ENCODE data around the gene VWA2.

Gene VWA2

DNA sequence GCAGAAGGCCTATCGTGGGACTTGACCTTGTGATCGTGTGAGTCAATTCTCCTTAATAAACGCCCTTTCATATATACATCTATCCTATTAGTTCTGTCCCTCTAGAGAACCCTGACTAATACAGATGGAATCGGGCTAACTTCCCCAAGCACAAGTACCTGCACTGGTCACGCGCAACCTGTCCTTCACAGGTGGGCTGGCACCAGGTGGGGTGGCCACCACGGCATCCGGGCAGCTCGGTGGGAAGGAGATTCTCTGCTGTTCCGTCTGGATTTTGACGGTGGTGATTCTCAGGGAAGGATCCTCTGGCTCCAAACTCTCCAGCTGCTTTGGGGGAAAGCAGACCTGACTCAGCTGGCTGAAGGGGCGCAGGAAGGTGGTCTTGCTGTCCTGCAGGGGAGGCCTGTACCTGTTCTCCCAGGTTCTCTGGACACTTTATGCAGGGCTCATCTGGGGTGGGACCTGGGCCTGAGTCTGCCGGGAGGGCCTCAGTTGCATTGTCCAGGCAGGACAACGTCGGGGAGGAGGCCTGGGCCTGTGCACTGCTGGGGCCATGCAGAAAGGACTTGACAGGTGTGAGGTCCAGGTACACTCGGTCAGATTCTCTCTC, 61.1 kb downstream of the VWA2 start:
- DNase-seq (ENCODE audit: low read depth): no peak

DNA sequence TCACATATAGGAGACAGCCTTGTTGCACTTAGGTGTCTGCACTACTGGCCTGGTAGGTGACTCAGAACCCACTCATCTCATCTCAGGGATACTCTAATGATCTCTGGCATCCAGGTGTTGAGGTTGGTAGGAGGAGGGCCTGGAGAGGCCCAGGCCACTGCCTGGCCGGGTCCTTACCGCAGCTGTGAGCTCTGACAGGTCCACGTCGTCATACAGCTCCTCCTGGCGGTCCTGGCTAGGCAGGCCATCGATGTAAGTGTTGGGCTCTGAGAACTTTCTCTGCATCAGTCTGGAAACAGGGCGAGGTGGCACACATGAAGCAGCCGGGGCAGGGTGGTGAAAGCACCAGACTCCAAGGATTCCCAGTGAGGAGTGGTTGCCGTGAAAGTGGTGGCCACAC, 62.1 kb downstream of the VWA2 start:
- no peak for DNase-seq (ENCODE audit: low read depth)

DNA sequence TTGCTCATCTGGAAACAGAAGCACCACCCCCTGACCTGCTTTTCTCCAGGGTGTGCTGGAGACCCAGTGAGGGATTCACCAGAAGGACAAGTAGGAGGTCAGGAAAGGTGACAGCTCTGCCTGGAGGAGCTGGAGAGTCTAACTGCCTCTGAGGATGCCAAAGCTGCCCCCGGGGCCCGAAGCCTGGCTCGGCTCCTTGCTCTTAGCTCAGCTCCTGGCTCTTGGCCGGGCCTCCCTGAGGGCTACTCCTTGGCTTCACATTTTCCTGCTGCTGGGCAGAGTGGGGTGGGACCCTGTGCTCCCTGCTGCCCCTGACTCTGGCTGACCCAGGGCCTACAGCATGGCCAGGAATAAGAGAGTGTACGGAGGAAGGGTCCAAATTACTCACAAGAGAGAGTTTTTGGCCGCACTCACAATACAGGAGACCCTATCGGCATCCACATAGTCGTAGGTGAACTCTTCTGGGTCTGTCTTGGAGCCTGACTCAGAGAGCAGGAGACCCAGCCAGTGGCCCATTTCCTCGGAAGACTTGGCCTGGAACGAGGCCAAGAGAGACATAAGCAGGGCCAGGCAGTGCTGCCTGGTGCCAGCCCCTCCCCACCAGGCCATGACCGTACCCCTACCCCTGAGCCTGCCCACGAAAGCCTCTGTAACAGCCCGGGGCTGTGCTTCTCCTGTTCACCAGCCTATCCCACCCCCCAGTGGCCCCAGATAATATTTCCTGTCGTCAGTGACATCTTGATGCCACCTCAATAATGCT, 63.1 kb downstream of the VWA2 start:
- no peak for DNase-seq (ENCODE audit: low read depth)

DNA sequence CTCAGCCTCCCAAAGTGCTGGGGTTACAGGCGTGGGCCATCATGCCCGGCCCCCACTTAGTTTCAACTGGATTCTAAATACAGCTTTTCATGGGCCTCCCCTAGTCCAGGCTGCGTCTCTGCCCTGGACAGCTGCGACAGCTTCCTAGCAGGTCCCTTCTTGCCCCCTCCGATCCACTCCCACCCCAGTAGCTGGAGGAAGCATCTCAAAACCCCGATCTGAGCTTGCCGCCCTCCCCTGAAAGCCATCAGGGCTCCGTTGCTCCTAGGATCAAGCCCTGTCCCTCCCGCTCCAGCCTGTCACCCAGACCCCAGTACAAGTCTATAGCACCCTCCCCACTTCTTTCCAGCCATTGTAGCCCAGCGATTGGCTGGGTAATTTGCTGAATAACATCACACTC, 64.5 kb downstream of the VWA2 start:
- DNase-seq (ENCODE audit: low read depth): no peak

DNA sequence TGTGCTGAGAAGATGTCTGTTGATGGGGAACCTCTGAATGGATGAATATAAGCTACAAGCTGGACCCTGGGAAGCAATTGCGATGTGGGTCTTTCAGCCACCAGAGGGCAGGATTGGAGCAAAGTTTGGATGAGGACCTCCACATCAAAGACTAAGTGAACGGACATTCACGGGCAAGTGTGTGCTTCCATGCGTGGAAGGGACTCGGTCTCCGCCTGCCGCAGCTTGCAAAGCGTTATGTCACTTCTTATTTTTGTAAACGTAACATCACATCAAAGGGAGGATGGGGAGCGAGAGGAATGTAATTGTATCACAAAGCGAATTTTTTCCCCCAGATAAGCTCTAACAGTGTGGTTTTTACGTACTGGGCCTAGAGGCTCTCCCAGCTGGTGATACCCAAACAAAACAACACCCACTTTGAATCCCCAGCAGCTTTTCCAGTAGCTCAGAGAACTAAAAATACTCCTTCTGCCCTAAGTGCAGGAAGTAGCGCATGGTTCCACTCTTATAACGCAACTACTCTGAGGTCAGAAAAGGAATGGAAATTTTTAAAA, 65.0 kb downstream of the VWA2 start:
- peak; percentile 55 for DNase-seq (ENCODE audit: low read depth)

DNA sequence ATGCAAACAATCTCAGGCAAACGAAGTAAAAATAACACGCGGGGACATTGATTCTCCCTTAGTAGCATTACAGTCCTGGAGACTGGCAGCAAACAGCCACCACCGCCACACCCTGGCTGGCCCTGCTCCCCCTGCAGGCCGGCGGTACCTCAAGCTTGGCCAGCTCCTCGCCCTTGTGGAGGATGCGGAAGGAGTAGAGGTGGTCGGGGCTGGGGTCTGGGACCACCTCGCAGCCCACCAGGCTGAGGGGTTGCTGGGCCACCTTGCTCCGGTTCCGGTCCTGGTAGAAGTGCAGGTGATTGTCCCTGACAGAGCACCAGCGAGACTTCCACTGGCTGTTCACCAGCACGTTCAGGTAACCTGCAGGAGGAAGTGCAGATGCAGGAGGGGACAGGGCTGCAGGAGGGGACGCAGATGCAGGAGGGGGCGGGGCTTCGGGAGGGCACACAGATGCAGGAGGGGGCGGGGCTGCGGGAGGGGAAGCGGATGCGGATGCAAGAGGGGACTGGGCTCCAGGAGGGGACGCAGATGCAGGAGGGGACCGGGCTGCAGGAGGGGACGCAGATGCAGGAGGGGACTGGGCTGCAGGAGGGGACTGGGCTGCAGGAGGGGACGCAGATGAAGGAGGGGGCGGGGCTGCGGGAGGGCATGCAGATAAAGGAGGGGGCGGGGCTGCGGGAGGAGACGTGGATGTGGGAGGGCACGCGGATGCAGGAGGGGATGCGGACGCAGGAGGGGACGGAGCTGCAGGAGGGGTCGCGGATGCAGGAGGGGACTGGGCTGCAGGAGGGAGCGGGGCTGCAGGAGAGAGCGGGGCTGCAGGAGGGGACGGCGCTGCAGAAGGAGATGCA, 65.7 kb downstream of the VWA2 start:
- peak; percentile 29 for DNase-seq (ENCODE audit: low read depth)

DNA sequence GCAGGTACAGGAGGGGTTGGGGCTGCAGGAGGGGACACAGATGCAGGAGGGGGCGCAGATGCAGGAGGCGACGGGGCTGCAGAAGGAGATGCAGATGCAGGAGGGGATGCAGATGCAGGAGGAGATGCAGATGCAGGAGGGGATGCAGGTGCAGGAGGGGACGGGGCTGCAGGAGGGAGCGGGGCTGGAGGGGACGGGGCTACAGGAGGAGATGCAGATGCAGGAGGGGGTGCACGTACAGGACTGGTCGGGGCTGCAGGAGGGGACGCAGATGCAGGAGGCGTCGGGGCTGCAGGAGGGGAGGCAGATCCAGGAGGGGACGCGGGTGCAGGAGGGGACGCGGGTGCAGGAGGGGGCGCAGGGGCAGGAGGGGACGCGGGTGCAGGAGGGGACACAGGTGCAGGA, 66.5 kb downstream of the VWA2 start:
- no peak for DNase-seq (ENCODE audit: low read depth)

DNA sequence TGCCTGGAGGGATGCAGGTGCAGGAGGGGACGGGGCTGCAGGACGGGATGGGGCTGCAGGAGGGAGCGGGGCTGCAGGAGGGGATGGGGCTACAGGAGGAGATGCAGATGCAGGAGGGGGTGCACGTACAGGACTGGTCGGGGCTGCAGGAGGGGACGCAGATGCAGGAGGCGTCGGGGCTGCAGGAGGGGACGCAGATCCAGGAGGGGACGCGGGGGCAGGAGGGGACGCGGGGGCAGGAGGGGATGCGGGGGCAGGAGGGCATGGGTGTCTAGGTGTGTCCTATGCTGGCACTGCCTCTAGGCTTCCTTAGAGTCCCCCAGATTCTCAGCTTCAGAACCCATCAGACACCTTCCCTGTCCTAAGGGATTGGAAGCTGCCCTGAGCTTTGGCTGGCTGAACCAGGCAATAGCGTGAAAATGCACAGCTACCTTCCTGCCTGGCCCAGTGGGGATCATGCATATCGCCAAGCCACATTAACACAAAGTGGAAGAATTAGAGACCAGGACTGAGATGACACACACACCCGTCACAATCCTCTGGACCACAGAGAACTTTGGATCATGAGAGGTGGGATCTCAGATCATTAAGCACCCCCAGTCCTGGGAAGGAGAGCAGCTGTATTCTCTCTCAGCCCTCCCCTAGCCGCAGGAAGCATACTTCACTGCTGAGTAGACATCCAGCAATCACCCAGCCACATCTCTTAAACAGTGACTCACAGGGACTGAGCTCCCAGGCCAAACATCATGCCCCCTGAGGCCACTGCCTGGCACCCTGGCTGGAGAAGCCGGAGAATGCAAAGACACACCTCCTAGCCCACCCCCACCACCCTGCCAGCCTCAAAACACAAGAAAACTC, 67.3 kb downstream of the VWA2 start:
- DNase-seq (ENCODE audit: low read depth): no peak

DNA sequence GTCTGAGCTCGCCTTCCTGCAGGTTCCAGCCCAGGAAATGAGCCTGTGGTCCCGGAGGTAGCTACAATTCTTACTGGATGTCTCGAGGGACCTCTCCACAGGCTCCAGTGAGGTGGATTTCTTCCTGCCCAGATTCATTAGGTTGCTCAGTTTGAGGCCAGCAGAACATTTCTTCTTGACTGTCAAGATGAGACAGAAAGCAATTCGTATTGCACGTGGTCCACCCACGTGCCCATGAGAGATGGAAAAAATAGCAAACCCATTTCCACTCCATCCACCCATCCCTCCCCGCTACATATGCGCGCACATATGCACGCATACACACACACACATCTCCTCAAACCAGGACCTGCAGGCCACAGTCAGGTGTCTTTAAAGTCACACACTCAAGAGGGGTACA, 68.7 kb downstream of the VWA2 start:
- no peak for DNase-seq (ENCODE audit: low read depth)

DNA sequence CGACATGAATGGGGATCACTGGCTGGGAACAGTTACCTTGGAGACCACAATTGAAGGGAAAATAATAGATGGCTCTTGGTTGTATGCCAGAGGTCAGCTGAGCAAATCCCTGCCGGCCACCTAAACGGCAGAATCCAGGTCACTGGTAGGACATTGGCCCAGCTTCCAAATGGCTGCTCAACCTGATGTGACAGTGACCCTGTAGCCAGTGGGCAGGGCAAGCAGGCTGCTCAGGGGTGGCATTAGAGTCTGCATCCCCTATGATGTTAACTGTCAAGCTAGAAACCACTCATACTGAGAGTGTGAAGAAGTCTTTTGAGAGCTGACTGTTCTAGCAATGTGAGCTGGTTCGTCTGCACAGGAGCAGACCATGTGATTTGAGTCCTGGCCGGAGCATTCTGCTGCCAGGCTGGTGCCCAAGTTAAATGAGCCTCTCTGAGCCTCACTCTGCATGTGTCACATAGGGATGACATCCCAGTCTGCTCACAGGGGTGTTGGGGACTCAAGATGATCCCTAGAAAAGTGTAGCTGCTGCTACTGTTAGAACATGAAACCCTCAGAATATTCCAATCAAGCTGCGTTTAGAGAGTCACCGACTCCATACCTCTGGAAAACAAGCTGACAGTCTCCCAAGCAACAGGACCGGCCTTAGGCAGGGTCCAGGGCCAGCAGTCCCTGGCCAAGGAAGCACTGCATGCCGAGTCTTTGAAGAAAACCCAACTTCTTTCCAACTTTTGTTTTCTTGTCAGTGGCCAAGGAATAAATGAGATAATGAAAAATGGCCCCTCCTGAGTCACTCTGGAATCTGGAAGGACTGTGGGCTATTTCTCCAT, 69.7 kb downstream of the VWA2 start:
- no peak for DNase-seq (ENCODE audit: low read depth)

DNA sequence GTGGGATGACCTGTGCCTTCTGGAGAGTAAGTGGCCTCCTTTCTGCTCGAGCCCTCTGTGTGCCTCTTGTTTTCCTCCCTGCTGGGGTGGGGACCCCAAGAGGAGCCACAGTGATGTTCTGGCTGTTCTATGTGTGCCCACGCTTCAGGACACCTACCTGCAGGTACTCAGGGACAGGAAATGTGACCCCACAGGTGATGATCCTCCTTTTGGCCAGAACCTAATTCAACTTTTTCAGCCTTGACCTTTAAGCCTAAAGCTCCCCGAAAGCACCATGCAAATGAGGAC, 70.3 kb downstream of the VWA2 start:
- no peak for DNase-seq (ENCODE audit: low read depth)

DNA sequence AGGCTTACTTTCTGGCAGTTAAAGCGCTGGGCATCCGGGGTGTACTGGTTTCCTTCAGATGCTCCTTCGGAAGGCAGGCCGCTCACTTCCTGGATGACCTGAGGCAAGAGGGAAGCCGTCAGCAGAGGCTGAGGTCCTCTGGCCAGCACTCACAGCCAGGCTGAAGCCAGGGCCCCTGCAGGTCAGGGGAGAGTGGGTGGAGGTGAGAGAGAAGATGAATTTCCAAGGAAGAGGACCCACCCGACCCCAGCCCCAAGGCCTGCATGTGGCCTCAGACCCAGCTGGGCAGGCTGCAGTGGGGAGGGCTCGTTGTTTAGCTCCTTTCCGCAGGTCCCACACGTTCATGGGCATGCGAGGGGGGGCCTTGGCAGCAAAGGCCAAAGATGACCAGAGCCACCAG, 71.3 kb downstream of the VWA2 start:
- DNase-seq (ENCODE audit: low read depth): no peak

DNA sequence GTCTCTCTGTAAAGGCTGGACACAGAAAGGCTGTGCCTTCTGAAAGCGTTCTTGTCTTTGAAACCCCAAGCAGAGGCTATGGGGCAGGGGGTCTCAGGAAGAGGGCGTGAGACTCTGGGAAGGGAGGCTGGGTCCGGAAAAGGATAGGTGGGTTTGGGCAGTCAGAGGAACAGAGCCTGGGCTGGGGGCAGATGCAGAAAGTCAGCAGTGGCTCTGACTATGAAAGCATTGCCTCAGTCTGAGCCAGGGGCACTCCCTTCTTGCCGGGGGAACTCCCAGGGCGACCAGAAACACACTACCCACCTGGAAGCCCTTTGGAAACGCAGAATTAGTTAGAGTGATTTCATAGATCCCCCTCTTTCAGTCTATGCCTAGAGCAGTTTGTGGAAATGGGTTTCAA, 72.0 kb downstream of the VWA2 start:
- no peak for DNase-seq (ENCODE audit: low read depth)

DNA sequence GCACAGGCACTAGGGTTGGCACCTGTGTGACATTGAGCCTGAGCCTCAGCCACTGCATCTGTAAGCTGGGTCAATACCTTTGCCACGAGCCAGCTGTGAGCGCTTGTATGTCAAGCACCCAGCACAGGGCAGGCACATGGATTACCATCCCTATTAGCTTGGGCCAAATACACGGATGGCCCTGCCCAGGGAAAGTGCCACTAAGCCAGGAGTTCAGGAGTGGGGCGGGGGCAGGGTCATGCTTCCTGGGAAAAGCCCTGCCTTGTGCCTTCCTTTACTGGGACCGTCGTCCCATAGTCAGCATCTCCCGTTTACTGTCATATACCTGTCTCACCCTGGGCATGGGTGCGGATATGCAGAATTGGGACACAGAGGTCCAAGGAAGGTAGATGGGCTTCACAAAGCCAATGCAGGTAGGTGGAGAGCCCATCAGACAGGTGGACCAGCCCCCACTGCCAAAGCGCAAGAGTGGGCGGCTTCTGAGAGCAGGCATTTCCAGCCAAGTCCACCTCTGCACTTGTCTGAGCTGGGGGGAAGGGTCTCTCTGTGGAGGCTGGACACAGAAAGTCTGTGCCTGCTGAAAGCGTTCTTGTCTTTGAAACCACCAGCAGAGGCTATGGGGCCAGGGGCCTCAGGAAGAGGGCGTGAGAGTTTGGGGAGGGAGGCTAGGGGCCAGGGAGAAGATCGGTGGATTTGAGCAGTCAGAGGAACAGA, 72.6 kb downstream of the VWA2 start:
- DNase-seq (ENCODE audit: low read depth): no peak

DNA sequence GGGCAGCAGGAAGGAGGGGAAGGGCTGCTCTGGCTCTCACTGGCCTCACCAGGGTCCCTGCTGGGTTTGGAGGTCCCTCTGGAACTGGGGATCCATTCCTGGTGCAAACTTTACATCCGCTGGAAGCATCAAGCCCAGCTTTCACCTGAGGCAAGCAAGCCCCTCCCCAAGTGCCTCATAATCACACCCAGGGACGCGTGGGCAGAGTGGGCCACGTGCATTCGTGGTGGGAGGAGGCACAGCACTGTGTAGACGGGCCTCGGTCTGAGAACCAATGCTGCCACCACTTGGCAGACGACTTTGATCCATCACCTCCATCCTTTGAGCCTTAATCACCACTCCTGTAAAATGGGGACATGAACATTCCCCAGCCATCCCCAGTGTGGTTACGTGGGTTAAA, 74.1 kb downstream of the VWA2 start:
- no peak for DNase-seq (ENCODE audit: low read depth)

DNA sequence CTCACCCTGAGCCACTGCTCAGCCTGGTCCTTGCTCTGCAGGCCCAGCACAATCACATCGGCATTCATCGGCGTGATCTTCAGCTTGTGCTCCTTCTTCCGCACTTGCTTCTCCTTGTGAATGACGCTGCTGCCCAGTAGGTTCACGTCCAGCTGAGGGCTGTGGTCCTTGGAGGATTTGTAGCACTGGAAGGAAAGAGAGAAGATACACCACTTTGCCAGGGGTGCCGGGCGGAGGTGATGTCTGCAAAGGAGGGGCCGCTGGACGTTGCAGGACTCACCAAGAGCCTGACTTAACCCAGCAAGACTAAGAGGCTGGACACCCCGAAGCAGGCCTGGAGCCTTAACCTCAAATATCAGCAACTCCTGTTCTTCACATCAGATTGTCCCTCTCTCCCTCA, 74.8 kb downstream of the VWA2 start:
- no peak for DNase-seq (ENCODE audit: low read depth)

DNA sequence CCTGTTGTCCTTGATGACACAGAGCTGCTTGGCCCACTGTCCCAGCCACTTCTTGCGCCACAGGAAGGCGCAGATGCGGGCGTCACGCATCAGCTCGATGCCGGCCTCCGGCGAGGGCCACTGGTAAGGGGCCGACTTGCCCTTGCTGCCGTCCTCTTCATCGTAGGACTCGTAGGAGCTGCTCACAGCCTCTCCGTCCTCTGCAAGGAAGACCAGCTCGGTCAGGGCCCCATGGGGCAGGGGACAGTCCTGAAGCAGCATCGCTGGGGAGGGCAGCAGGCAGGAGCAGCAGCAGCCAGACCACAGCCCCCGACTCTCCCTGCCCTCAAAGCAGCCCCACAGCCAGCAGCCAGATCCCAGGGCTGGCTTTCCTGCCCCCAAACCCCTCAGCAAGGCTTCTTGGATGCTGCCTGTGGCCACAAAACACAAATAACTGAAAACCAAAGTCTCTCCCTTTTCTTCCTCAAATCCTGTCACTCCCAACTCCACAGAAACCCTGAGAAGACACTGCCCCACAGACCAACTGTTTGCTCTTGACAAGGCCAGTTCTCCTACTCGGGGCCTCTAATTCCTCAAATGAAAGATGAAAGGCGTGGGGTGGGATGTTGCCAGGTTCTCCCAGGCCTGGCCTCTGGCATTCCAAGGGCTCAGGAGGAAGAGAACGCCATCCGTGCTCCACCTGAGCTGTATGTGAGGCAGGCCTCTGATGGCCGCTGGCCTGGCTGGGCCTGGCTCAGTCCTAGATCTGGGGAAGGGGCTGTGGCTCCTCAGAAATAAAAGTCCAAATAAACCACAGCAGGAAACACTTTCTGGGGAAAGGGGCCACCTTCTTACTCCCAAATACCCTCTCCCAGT, 76.7 kb downstream of the VWA2 start:
- no peak for DNase-seq (ENCODE audit: low read depth)

DNA sequence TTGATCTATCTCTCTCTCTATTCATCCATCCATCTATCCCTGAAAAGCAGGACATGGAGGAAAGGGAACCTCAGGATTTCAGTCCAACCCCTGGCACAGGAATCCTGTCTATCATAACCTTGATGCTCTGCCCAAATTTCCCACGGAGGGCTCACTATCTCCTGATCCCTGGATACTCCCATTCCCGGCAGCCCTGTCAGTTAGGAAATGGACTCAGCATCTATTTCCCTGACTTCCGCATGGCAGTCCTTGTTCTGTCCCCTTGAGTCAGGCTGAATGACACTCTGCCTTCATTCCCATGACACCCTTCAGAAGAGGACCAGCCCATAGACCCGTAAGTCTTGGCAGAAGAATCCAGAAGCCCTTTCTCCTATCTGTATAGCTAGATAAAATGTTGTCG, 77.7 kb downstream of the VWA2 start:
- DNase-seq (ENCODE audit: low read depth): no peak

DNA sequence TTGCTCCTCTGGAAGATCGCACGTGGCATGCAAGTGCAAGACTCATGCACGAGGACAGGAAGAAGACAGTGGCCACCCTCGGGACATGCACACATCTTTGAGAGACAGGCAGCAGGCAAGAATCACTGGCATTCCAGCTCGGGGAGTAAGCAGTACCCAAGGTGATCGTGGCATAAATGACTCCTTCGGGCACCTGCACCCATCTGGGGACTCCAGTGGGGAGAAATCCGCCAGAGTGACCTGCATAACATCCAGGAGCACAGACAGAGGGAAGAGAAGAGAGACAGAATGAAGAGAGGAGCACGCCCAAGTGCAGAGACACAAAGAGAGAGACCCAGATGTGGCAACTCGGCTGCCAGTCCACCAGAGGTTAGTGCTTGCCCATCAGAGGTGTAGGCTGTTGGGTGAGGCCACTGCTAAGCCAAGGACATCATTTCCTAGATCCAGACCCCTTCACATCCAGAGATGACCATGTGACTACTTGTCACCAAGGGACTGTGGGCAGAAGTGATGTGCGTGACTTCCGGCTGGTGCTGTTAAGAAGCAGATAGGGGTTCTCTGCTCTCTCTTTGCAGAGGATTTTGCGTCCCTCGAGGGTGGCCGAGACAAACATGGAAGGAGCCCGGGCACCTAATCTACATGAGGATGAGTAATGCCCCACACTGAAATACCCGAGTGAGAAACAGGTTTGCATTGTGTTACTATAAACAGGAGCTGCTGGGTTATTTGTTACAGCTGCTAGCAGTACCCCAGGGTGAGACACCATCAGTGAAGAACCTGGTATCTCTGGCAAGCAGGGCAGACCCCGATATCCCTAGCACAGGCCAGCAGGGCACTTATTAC, 80.6 kb downstream of the VWA2 start:
- DNase-seq (ENCODE audit: low read depth): no peak
